K562 (cell line): ENCODE measurements around the gene EFCAB9. TPM values are rescaled to one million over a fixed set of nuclear protein-coding genes. Genes with fewer than 3 reads are reported as not detected.

Experiments
- ATAC-seq: fragments of 200-7000 bp; cut with Tn5 transposase; 3 replicates; pipeline ENCODE4 v1.9.1; 2020; ENCODE audit warnings: moderate library complexity
- Bru-seq: library from RNA; stranded (reverse); fragments of 400-500 nt; gene quantifications from one replicate; lab custom pipeline; 2021; lab: Mats Ljungman, UMichigan
- BruChase-seq, 2 experiments: library from RNA; stranded (reverse); fragments of 400-500 nt; gene quantifications; one replicate each; lab custom pipeline; 2021; lab: Mats Ljungman, UMichigan
- BruUV-seq: library from RNA; stranded (reverse); fragments of 400-500 nt; replicated peaks from 2 replicates; lab custom pipeline; 2021; lab: Mats Ljungman, UMichigan
- CTCF ChIA-PET: fragments of 300-600 bp; formaldehyde crosslinking; extraction: SDS; loops from one replicate; lab custom pipeline; 2021; ENCODE audit warnings: low intra/inter-chr PET ratio; lab: Yijun Ruan, JAX
- POLR2A ChIA-PET: fragments of 300-600, 350-650 bp; sonication (Branson Sonifier 250); formaldehyde crosslinking; extraction: SDS; loops from one replicate; lab custom pipeline; 2021; ENCODE audit warnings: antibody characterized with exemption, inconsistent platforms; lab: Yijun Ruan, JAX
- DNase-seq, 4 experiments: peaks; one replicate each; pipeline versions ENCODE4 v3.0.0 to v3.0.0-alpha.2; 2011 to 2018; ENCODE audit warnings: low spot score in 3 of 4, mixed read lengths in 3 of 4; ENCODE audit errors: extremely low read depth in 1 of 4
- FAIRE-seq: peaks from 2 replicates; lab custom pipeline; 2011; peaks lifted over from hg19 to GRCh38; lab: Jason Lieb, UNC
- H2AFZ ChIP-seq: 2 replicates; pipeline ENCODE4 v1.6.0; 2011; ENCODE audit warnings: low read depth, low read length, control low read depth, inconsistent platforms
- H3K27ac ChIP-seq: fragments of 200-600 bp; 3 replicates; pipeline ENCODE4 v1.8.0; 2011; ENCODE audit warnings: low read depth, mild to moderate bottlenecking, control low read depth, inconsistent platforms, low read length, moderate library complexity, mixed read lengths; ENCODE audit errors: extremely low read depth
- H3K27me3 ChIP-seq, 2 experiments: fragments of 300-600 bp in 1 of 2; 2 replicates in 1 of 2; 3 replicates in 1 of 2; pipeline versions ENCODE4 v1.6.0 to v1.8.0; 2011; ENCODE audit warnings: inconsistent platforms in 2 of 2, low read length in 2 of 2, mild to moderate bottlenecking in 1 of 2, mixed read lengths in 1 of 2, moderate library complexity in 1 of 2; ENCODE audit not compliant: control insufficient read depth in 2 of 2, insufficient read depth in 2 of 2
- H3K36me3 ChIP-seq: fragments of 300-600 bp; 3 replicates; pipeline ENCODE4 v1.8.0; 2011; ENCODE audit warnings: mild to moderate bottlenecking, low read length, inconsistent platforms; ENCODE audit not compliant: control insufficient read depth, insufficient read depth
- H3K4me1 ChIP-seq, 2 experiments: fragments of 200-600 bp in 1 of 2; replicated peaks in 1 of 2; 2 replicates in 1 of 2; 3 replicates in 1 of 2; pipeline versions ENCODE4 v1.5.1 to v1.8.0; 2011; ENCODE audit warnings: inconsistent platforms in 2 of 2, low read length in 2 of 2, mild to moderate bottlenecking in 1 of 2, mixed read lengths in 1 of 2, moderate library complexity in 1 of 2; ENCODE audit not compliant: control insufficient read depth in 2 of 2, insufficient read depth in 2 of 2
- H3K4me2 ChIP-seq: 2 replicates; pipeline ENCODE4 v1.6.1; 2011; ENCODE audit warnings: low read length, control low read depth, inconsistent platforms, mixed read lengths; ENCODE audit not compliant: insufficient read depth
- H3K4me3 ChIP-seq: fragments of 200-600 bp; sonication (generic), shearing (Covaris generic); 2 replicates; pipeline ENCODE4 v1.5.1; 2016; ENCODE audit warnings: control low read depth, inconsistent platforms
- H3K79me2 ChIP-seq: fragments of 200-600 bp; 3 replicates; pipeline ENCODE4 v1.8.0; 2011; ENCODE audit warnings: low read length, inconsistent platforms; ENCODE audit not compliant: control insufficient read depth, insufficient read depth
- H3K9ac ChIP-seq, 2 experiments: 2 replicates each; pipeline versions ENCODE4 v1.6.0 to v1.6.1; 2011; ENCODE audit warnings: low read depth in 2 of 2, low read length in 2 of 2, control low read depth in 1 of 2, inconsistent platforms in 1 of 2, mild to moderate bottlenecking in 1 of 2, mixed read lengths in 1 of 2; ENCODE audit not compliant: insufficient read depth in 1 of 2
- H3K9me1 ChIP-seq: one replicate; pipeline ENCODE4 v1.6.0; 2011; ENCODE audit warnings: inconsistent platforms, mild to moderate bottlenecking, low read length, moderate library complexity; ENCODE audit not compliant: control insufficient read depth, insufficient read depth
- H3K9me3 ChIP-seq: replicated peaks from 2 replicates; pipeline ENCODE4 v1.5.1; 2011; ENCODE audit warnings: low read depth, low read length, inconsistent platforms; ENCODE audit not compliant: control insufficient read depth, insufficient read depth
- H4K20me1 ChIP-seq: replicated peaks from 2 replicates; pipeline ENCODE4 v1.6.1; 2011; ENCODE audit warnings: low read length, inconsistent platforms, mixed read lengths; ENCODE audit not compliant: control insufficient read depth, insufficient read depth
- SIN3A ChIP-seq, 2 experiments: fragments of 150-350 bp in 1 of 2; IDR thresholded peaks; 2 replicates each; pipeline ENCODE4 v1.6.1; 2011 to 2016; ENCODE audit warnings: borderline replicate concordance in 2 of 2, low read depth in 2 of 2, low read length in 2 of 2, mild to moderate bottlenecking in 2 of 2, moderate library complexity in 2 of 2; ENCODE audit not compliant: control insufficient read depth in 1 of 2
- U2AF1 ChIP-seq: fragments of 200-400 bp; formaldehyde crosslinking; optimal IDR thresholded peaks from 2 replicates; pipeline ENCODE3; 2017; ENCODE audit warnings: mild to moderate bottlenecking, low read depth, low read length, moderate library complexity
- ZBTB17 ChIP-seq: fragments of 450-650 bp; formaldehyde crosslinking; IDR thresholded peaks from 2 replicates; pipeline ENCODE4 v1.4.0; 2020; ENCODE audit warnings: mild to moderate bottlenecking
- WGBS: fragments of 100-300 bp; shearing (Covaris generic); methylation state at CpG from one replicate; pipeline ENCODE4 v1.1.6; 2016; ENCODE audit warnings: low coverage, mixed read lengths; ENCODE audit not compliant: insufficient coverage; ENCODE audit errors: missing lambda C conversion rate; 5-methylcytosine and 5-hydroxymethylcytosine counted together
- in situ Hi-C: fragments of 300-500 bp; cut with MboI; formaldehyde crosslinking; loops from 4 replicates; pipeline ENCODE4 v1.15.0; 2018; ENCODE audit warnings: inconsistent platforms, mixed read lengths
- intact Hi-C: fragments of 100-400 bp; cut with micrococcal nuclease; formaldehyde crosslinking; loops from 2 replicates; pipeline ENCODE4 v1.14.2; 2022
- long read RNA-seq, 3 experiments: library from polyadenylated mRNA in 2 of 3; library from RNA in 1 of 3; unstranded in 2 of 3; stranded (forward) in 1 of 3; transcript quantifications; one replicate each; pipeline ENCODE4 v2.0.0, GENCODE V29; 2019 to 2022
- polyA minus RNA-seq, 3 experiments: library from RNA; depleted of rRNA, polyadenylated mRNA; stranded (reverse); fragments of >200 nt; gene quantifications; 2 replicates each; pipeline ENCODE4 v1.2.3, GENCODE V29; 2011
- polyA plus RNA-seq, 8 experiments: library from polyadenylated mRNA; depleted of rRNA in 4 of 8; stranded (reverse) in 5 of 8; unstranded in 3 of 8; fragments of >200 nt; fragmentation: Nextera tagmentation in 2 of 8; fragmentation: Illumina TruSeq in 1 of 8; extraction: Ambion mirVana in 2 of 8; extraction: Trizol in 1 of 8; gene quantifications; 2 replicates each; pipeline versions ENCODE4 v1.2.1 to v1.2.3, GENCODE V29; 2011 to 2014; ENCODE audit warnings: inconsistent platforms in 1 of 8, missing spikeins in 1 of 8
- total RNA-seq, 7 experiments: library from RNA; depleted of rRNA in 6 of 7; stranded (reverse); fragments of >200 nt in 6 of 7; fragmentation: Illumina TruSeq in 2 of 7; extraction: Trizol in 2 of 7; gene quantifications; 2 replicates each; pipeline versions ENCODE4 v1.2.1 to v1.2.3, GENCODE V29; 2011 to 2021; ENCODE audit warnings: low replicate concordance in 1 of 7

Gene EFCAB9
- not detected in 2 replicates for total RNA-seq (2011; cell fraction: chromatin; rRNA removed; ENCODE audit: low replicate concordance)
- total RNA-seq (2011; cell fraction: nucleolus; rRNA removed) = not detected in 2 replicates
- total RNA-seq (2011; cell fraction: nucleoplasm; rRNA removed) = not detected in 2 replicates
- total RNA-seq (2014; rRNA removed) (not detected in 2 replicates), total RNA-seq (2014; rRNA removed; fragmentation: Illumina TruSeq; extraction: Trizol) (not detected in 2 replicates), total RNA-seq (2015; rRNA removed; fragmentation: Illumina TruSeq; extraction: Trizol) (not detected in 2 replicates), total RNA-seq (2021) (not detected in 2 replicates), polyA plus RNA-seq (2011; rRNA removed) (not detected in 2 replicates), polyA plus RNA-seq (2014; fragmentation: Illumina TruSeq; extraction: Trizol) (not detected in 2 replicates), polyA plus RNA-seq (2014; fragmentation: Nextera tagmentation; extraction: Ambion mirVana) (not detected), polyA plus RNA-seq (2014; rRNA removed) (not detected in 2 replicates), polyA minus RNA-seq (2011; rRNA and poly(A)+ RNA removed) (not detected in 2 replicates), Bru-seq, nascent RNA (not detected), BruChase-seq, experiment 1, labeled RNA remaining after a 2-hour chase (not detected), BruChase-seq, experiment 2, labeled RNA remaining after a 6-hour chase (not detected)
- not detected in 2 replicates for polyA plus RNA-seq (2011; cell fraction: cytosol; rRNA removed)
- polyA plus RNA-seq (2011; cell fraction: nucleus; rRNA removed) = not detected in 2 replicates
- polyA plus RNA-seq (2012) = not detected in 2 replicates
- polyA minus RNA-seq (2011; cell fraction: cytosol; rRNA and poly(A)+ RNA removed) = not detected in 2 replicates
- polyA minus RNA-seq (2011; cell fraction: nucleus; rRNA and poly(A)+ RNA removed) = not detected in 2 replicates
- long read RNA-seq, experiment 1 = 0 reads
- long read RNA-seq, experiment 2 = 0 reads
- long read RNA-seq, experiment 3 = 0 reads

GRCh38 chr5:172193872-172194271 is at the start of gene EFCAB9:
EFCAB9 (plus strand) TSS chr5:172194172; CDS start chr5:172194173, 1 bp downstream.
- CTCF ChIA-PET = no interaction called here
- DNase-seq = no peak
- no peaks in the 10 kb centered on the region for H3K9me3 ChIP-seq

More at GRCh38 chr5:172193872-172194271, at the start of gene EFCAB9:
- H3K4me2 ChIP-seq = peak within 1 kb of the TSS; percentile 74
- H3K9me1 ChIP-seq = no peaks in the 10 kb centered on the region
- POLR2A ChIA-PET = interaction anchor here (0.7 to 0.8 kb wide), 2 partner anchors 38 to 391 kb away, joined by 3 read pairs; no protein-coding TSS in a partner anchor
- H3K36me3 ChIP-seq = no peaks in the 10 kb centered on the region
- intact Hi-C loops (no loop called here), in situ Hi-C loops (no loop called here)
- BruUV-seq = no TSS peak
- H4K20me1 ChIP-seq = no peaks in the 10 kb centered on the region
- no peak for TF ChIP-seq SIN3A (IDR thresholded peaks at IDR 0.05; ENCODE audit: borderline replicate concordance in 2 of 2, control insufficient read depth in 1 of 2, low read depth in 2 of 2, low read length in 2 of 2)
- no peak for TF ChIP-seq U2AF1
- TF ChIP-seq ZBTB17 (CRISPR knock-in tag) = no peak
- H3K4me3 ChIP-seq = peak within 1 kb of the TSS; percentile 16; the same call in 1 of the 2 replicates
- WGBS = 31% methylated on average over 6 of the region's 6 CpGs
- H2AFZ ChIP-seq = peak within 1 kb of the TSS; percentile 58
- H3K9ac ChIP-seq = peak within 1 kb of the TSS in 1 of 2 experiments; percentile 5; a peak in 1 of 4 replicates
- no peak within 1 kb of the TSS; the same call in 2 of the 3 replicates for H3K27ac ChIP-seq
- peaks cover 5 to 16% of the 10 kb centered on the region in 2 experiments; a peak in 4 of 5 replicates for H3K27me3 ChIP-seq
- no peaks in the 10 kb centered on the region for H3K79me2 ChIP-seq
- H3K4me1 ChIP-seq = no peaks in the 10 kb centered on the region; a peak in 1 of 5 replicates
- ATAC-seq (peak; percentile 23), FAIRE-seq (no peak)
